Activated CD4-positive, alpha-beta memory T cell treated with anti-CD3 and anti-CD28 coated beads, Interleukin-2, amount 10 ng/mL, durations not matched to agents 7 days and 5 days (primary cell): ENCODE data around the gene IZUMO1. TPM values are rescaled to one million over a fixed set of nuclear protein-coding genes. Genes with fewer than 3 reads are reported as not detected.
A peak's percentile ranks its signal among the peaks of the same experiment; 100 is the strongest.
"Not testable (repeated sequence)": the region's sequence is repeated elsewhere in the genome, so short reads cannot be mapped to it uniquely, and the experiment has no call there.

ENCODE experiments used
- CTCF ChIA-PET: fragments of 350-600 bp; sonication (Branson Sonifier 250); formaldehyde crosslinking; loops from one replicate; lab custom pipeline; 2021; ENCODE audit warnings: antibody characterized with exemption, inconsistent platforms; lab: Charles Lee
- POLR2A ChIA-PET: fragments of 350-600 bp; sonication (Branson Sonifier 250); formaldehyde crosslinking; loops from one replicate; lab custom pipeline; 2021; ENCODE audit warnings: antibody characterized with exemption; lab: Charles Lee
- DNase-seq: peaks from one replicate; pipeline ENCODE4 v3.0.0-alpha.2; 2020
- H3K27ac Mint-ChIP-seq: one replicate; pipeline ENCODE4 v1.8.0; 2021; ENCODE audit warnings: mild to moderate bottlenecking, mixed read lengths
- H3K27me3 Mint-ChIP-seq: one replicate; pipeline ENCODE4 v1.8.0; 2021; ENCODE audit warnings: mixed read lengths
- H3K36me3 Mint-ChIP-seq: one replicate; pipeline ENCODE4 v1.8.0; 2021; ENCODE audit warnings: low read depth, mixed read lengths
- H3K4me1 Mint-ChIP-seq: one replicate; pipeline ENCODE4 v1.8.0; 2021; ENCODE audit warnings: mixed read lengths
- H3K4me3 Mint-ChIP-seq: one replicate; pipeline ENCODE4 v1.8.0; 2021; ENCODE audit warnings: mild to moderate bottlenecking, mixed read lengths
- H3K9me3 Mint-ChIP-seq: one replicate; pipeline ENCODE4 v1.8.0; 2021; ENCODE audit warnings: mixed read lengths
- total RNA-seq, 2 experiments: library from RNA; stranded (reverse); gene quantifications; one replicate each; pipeline ENCODE4 v1.2.3, GENCODE V29; 2021

IZUMO1 gene
- total RNA-seq = not detected

DNA sequence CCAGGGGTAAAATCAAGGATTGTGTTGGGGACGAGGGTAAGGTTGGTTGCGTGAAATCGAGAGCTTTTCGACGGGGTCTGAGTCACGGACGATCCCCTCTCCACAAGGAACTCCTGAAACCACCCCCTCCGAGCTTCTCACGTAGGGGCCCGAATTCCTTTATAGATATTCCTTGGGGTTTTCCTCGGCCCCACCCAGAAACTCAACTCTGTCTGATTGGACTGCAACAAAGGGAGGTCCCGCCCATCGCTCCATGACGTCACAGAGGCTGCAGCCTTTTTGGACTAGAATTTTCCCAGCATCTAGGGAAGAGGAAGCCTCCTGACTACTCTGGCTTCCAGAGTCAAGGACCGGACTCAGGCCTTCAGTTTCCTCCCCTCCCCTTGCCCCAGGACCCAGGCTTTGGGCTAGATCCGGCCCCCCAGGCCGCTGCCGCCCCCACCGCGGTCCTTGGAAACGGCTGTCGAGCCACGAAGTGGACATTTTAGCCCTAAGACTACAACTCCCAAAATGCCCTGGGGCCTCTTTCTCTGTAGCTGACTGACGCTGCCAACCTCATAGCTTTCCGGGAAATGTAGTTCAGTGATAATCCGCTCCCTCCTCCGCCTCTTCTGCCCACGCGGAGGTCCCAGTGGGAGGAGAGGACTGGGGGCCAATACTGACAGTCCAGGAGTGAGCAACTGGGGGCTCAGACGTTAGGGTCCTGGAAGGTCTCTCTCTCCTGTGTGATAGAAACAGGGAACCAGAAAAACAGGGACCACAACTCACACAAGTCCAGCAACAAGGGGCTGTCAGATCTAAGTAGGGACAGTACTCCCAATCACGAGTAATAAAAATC lies at the start of gene IZUMO1:
TSS of gene IZUMO1 (minus strand) at position 172 of the 838 bp plus-strand sequence. CDS start 1,050 bp downstream, outside the sequence.
- no peak within 1 kb of the TSS for H3K27ac Mint-ChIP-seq
- CTCF ChIA-PET = interaction anchor here (1.0 kb wide), 1 partner anchor 8 kb away, joined by 3 read pairs; no protein-coding TSS in a partner anchor

DNA sequence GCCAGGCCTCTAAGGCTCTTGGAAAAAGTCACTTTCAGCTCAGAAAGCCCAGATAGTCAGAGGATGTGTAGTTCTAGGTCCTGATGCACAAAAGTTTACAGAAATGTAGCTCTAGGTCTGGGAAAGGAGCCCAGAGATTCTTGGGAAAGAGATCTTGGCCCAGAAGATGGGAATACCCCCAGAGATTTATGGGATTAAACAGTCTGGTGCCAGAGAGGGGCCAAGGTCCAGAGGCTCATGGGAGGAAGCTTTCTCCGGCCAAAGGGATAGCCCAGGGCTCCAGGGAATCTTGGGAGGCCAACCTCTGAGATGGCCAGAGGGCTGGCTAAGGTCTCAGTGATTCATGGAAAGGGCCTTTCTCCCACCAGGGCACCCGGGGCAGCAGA lies 49.0 kb upstream of the IZUMO1 start:
- H3K4me1 Mint-ChIP-seq = peaks cover 8% of the 10 kb centered on the region
- ChIA-PET CTCF (interaction anchor here (0.6 to 4.1 kb wide), 35 partner anchors 10 to 302 kb away, joined by 3 to 71 read pairs (median 5); partner anchors contain the start of genes BAX, BCAT2, DHDH and GYS1), POLR2A (interaction anchor here (0.6 to 2.3 kb wide), 9 partner anchors 10 to 175 kb away, joined by 3 to 22 read pairs (median 4); partner anchors contain the start of genes BCAT2, HSD17B14 and PPP1R15A)
- H3K9me3 Mint-ChIP-seq = no peaks in the 10 kb centered on the region
- no peak for DNase-seq
- H3K27ac Mint-ChIP-seq = peak overlapping the region; percentile 80
- peak overlapping the region; percentile 90 for H3K4me3 Mint-ChIP-seq
- H3K36me3 Mint-ChIP-seq = no peaks in the 10 kb centered on the region
- no peaks in the 10 kb centered on the region for H3K27me3 Mint-ChIP-seq

More for the DNA sequence above, at the start of gene IZUMO1:
- peak; percentile 67 for DNase-seq
- Mint-ChIP-seq H3K9me3 (no peaks in the 10 kb centered on the region), H3K4me3 (no peak within 1 kb of the TSS), H3K27me3 (peaks cover 10% of the 10 kb centered on the region), H3K36me3 (no peaks in the 10 kb centered on the region), H3K4me1 (peaks cover 18% of the 10 kb centered on the region)
- POLR2A ChIA-PET = interaction anchor here (1.0 kb wide), 1 partner anchor 347 kb away, joined by 3 read pairs; no protein-coding TSS in a partner anchor

DNA sequence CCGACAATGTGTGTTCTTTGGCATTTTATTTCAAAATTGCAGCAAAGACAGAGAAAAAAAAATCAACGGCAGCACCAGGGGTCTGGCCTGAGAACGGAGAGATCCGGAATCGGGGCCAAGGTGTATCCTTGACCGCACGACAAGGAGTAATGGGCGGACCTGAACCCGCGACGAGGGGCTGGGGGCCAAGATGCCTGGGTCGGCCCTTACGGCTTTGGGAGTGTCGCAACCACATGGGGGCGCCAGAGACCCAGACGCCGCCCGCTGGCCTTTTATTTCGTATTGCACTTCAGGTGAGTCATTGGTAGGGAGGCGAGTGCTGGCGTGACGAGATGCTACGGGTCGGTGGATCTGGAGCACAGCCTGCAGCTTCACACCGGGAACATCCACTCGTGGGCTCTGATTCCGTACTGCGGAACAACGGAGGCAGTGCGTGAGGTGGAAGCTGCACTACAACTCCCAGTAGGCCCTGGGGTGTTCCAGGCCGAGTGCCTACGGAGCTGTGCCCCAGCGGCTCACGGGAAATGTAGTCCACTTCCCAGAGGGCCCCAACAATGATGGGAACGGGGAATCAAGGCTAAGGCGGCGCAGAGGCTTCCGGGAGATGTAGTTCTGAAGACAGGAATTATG lies 48.5 kb upstream of the IZUMO1 start:
- peaks cover 8% of the 10 kb centered on the region for H3K4me1 Mint-ChIP-seq
- POLR2A ChIA-PET = interaction anchor here (0.6 to 2.3 kb wide), 7 partner anchors 10 to 176 kb away, joined by 3 to 22 read pairs (median 5); partner anchors contain the start of genes BCAT2 and HSD17B14
- no peaks in the 10 kb centered on the region for H3K9me3 Mint-ChIP-seq
- peak overlapping the region; percentile 80 for H3K27ac Mint-ChIP-seq
- CTCF ChIA-PET = interaction anchor here (0.7 to 4.1 kb wide), 34 partner anchors 9 to 303 kb away, joined by 3 to 71 read pairs (median 5); partner anchors contain the start of genes BAX, BCAT2, DHDH and GYS1
- DNase-seq = peak; percentile 89
- H3K27me3 Mint-ChIP-seq = no peaks in the 10 kb centered on the region
- H3K4me3 Mint-ChIP-seq = peak overlapping the region; percentile 90
- H3K36me3 Mint-ChIP-seq = no peaks in the 10 kb centered on the region

DNA sequence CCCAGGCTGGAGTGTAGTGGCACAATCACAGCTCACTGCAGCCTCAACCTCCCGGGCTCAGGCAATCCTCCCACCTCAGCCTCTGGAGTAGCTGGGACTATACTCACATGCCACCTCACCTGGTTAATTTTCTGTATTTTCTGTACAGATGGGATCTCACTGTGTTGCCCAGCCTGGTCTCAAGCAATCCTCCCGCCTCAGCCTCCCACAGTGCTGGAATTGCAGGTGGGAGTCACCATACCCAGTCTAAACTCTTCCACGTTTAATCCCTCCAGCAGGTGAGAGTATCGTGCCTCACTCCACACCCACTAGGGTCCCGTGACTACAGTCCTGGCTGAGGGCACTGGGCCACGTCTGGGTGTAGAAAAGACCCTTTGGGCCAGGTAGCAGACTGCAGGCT lies 47.6 kb upstream of the IZUMO1 start:
- ChIA-PET POLR2A (interaction anchor here (1.6 kb wide), 1 partner anchor 42 kb away, joined by 5 read pairs; the partner anchor contains the start of gene HSD17B14), CTCF (interaction anchor here (0.6 to 4.1 kb wide), 7 partner anchors 12 to 177 kb away, joined by 3 to 71 read pairs (median 20); partner anchors contain the start of genes BAX and BCAT2)
- Mint-ChIP-seq H3K27me3 (no peaks in the 10 kb centered on the region), H3K4me1 (peaks cover 8% of the 10 kb centered on the region), H3K4me3 (peak overlapping the region; percentile 90), H3K36me3 (no peaks in the 10 kb centered on the region), H3K27ac (no peak overlapping the region), H3K9me3 (no peaks in the 10 kb centered on the region)
- DNase-seq = no peak

DNA sequence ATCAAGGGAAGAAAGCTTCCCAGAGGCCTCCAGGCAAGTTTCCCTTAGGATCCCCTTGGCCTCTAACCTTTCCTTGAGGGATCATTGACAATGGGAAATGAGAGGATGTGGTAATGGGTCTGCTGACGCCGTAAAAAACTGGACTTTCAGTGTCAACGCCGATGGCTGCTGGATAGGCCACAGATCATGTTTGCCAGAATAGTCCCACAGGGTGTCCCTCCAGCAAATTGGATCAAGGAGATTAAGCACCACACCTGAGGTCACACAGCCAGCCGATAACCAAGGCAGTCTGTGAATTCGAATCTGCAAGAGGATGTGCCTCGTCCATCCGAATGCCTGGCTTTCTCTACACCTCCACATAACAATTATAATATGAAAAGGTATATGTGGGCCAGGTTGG lies 46.6 kb upstream of the IZUMO1 start:
- Mint-ChIP-seq H3K27ac (no peak overlapping the region), H3K36me3 (no peaks in the 10 kb centered on the region), H3K4me1 (peaks cover 8% of the 10 kb centered on the region), H3K9me3 (no peaks in the 10 kb centered on the region), H3K27me3 (no peaks in the 10 kb centered on the region), H3K4me3 (no peak overlapping the region)
- DNase-seq = no peak
- POLR2A ChIA-PET = interaction anchor here (0.6 kb wide), 1 partner anchor 47 kb away, joined by 4 read pairs; no protein-coding TSS in a partner anchor
- CTCF ChIA-PET = interaction anchor here (0.9 to 4.1 kb wide), 4 partner anchors 11 to 49 kb away, joined by 3 to 71 read pairs (median 18); partner anchors contain the start of genes BCAT2 and HSD17B14

DNA sequence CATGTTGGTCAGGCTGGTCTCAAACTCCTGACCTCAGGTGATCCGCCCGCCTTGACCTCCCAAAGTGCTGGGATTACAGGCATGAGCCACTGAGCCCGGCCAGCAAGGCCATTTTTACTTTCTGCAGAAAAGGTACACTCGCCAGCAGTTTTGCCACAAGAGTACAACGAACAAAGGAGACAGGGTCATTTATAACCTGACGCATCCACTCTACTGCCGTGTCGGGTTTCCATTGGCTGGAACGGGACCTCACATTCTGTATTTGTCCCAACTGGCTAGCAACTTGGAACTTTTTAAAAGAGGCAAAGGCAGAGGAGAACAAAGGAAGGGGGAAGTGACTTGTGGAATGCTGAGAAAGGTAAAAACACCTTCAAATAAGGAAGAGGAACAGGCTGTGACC lies 40.6 kb upstream of the IZUMO1 start:
- H3K27ac Mint-ChIP-seq, H3K4me3 Mint-ChIP-seq, H3K4me1 Mint-ChIP-seq, H3K36me3 Mint-ChIP-seq, H3K9me3 Mint-ChIP-seq, DNase-seq: not testable (repeated sequence)
- H3K27me3 Mint-ChIP-seq = peaks cover 13% of the 10 kb centered on the region
- CTCF ChIA-PET = interaction anchor here (0.7 to 6.0 kb wide), 28 partner anchors 8 to 330 kb away, joined by 3 to 109 read pairs (median 4); partner anchors contain the start of genes CA11, GYS1, HSD17B14 and NUCB1
- POLR2A ChIA-PET = interaction anchor here (0.9 kb wide), 1 partner anchor 183 kb away, joined by 3 read pairs; no protein-coding TSS in a partner anchor

DNA sequence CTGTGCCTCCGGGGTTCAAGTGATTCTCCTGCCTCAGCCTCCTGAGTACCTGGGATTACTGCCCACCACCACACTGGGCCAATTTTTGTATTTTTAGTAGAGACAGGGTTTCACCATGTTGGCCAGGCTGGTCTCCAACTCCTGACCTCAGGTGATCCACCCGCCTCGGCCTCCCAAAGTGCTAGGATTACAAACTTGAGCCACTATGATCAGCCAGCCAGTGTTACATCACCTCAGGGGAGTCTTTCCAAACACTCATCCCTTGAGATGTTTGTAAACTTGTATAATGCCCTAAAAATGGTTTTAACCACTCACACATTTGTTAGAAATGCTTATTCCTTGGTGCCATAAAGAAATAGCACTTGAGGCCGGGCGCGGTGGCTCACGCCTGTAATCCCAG lies 39.7 kb upstream of the IZUMO1 start:
- CTCF ChIA-PET = interaction anchor here (0.7 to 6.0 kb wide), 3 partner anchors 15 to 185 kb away, joined by 3 to 109 read pairs (median 22); no protein-coding TSS in a partner anchor
- H3K36me3 Mint-ChIP-seq, H3K27ac Mint-ChIP-seq, POLR2A ChIA-PET, H3K4me1 Mint-ChIP-seq, DNase-seq, H3K4me3 Mint-ChIP-seq, H3K9me3 Mint-ChIP-seq: not testable (repeated sequence)
- H3K27me3 Mint-ChIP-seq = peaks cover 14% of the 10 kb centered on the region

DNA sequence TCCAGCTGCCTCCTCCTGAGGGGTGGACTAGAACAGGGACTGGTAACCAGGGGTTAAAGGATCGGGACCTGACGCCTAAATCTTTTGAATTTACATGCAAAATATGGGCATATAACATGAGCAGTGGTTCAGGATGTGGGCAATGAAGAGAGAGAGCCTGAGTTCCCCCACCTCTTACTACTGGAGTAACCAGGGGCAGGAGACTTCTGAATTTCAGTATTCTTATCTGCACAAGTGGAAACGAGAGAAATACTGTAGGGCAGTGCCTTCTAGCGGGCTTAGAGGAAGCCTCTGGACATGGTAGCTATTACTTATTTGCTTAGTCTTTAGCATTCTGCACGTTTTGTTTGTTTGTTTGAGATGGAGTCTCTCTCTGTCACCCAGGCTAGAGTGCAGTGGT lies 37.8 kb upstream of the IZUMO1 start:
- no peaks in the 10 kb centered on the region for H3K36me3 Mint-ChIP-seq
- no peak for DNase-seq
- CTCF ChIA-PET = interaction anchor here (0.6 to 2.3 kb wide), 3 partner anchors 11 to 60 kb away, joined by 3 to 13 read pairs (median 6); no protein-coding TSS in a partner anchor
- no peak overlapping the region for H3K27ac Mint-ChIP-seq
- POLR2A ChIA-PET = interaction anchor here (1.5 kb wide), 1 partner anchor 11 kb away, joined by 4 read pairs; no protein-coding TSS in a partner anchor
- no peaks in the 10 kb centered on the region for H3K9me3 Mint-ChIP-seq
- no peak overlapping the region for H3K4me3 Mint-ChIP-seq
- peaks cover 14% of the 10 kb centered on the region for H3K27me3 Mint-ChIP-seq
- peaks cover 3% of the 10 kb centered on the region for H3K4me1 Mint-ChIP-seq

DNA sequence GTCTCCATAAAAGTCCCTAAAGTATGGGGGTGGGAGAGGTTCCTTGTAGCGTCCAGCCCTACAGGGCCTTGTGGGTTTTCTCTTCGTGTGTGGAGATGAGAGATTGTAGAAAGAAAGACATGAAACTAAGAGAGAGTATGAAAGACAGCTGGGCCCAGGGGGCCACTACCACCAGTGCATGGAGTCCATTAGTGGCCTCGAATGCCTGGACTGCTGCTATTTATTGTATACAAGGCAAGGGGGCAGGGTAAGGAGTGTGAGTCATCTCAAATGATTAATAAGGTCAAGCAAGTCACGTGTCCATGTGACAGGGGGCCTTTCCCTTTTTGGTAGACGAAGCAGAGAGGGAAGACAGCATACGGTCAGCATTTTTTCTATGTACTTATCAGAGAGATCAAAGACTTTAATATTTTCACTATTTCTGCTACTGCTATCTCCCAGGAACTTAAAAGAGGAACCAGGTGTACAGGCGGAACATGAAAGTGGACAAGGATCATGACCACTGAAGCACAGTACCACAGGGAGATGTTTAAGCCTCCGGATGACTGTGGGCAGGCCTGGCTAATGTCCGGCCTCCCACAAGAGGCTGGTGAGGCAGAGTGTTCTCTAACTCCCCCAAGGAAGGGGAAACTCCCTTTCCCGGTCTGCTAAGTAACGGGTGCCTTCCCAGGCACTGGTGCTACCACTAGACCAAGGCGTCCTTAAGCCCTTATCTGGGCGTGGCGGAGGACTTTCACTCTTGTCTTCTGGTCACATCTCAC lies 34.1 kb upstream of the IZUMO1 start:
- no peaks in the 10 kb centered on the region for H3K9me3 Mint-ChIP-seq
- peaks cover 15% of the 10 kb centered on the region for H3K27me3 Mint-ChIP-seq
- DNase-seq = no peak
- ChIA-PET CTCF (interaction anchor here (1.2 to 2.1 kb wide), 3 partner anchors 61 to 219 kb away, joined by 4 to 8 read pairs (median 6); no protein-coding TSS in a partner anchor), POLR2A (no interaction called here)
- peaks cover 3% of the 10 kb centered on the region for H3K4me1 Mint-ChIP-seq
- H3K4me3 Mint-ChIP-seq = no peak overlapping the region
- H3K27ac Mint-ChIP-seq = no peak overlapping the region
- no peaks in the 10 kb centered on the region for H3K36me3 Mint-ChIP-seq

DNA sequence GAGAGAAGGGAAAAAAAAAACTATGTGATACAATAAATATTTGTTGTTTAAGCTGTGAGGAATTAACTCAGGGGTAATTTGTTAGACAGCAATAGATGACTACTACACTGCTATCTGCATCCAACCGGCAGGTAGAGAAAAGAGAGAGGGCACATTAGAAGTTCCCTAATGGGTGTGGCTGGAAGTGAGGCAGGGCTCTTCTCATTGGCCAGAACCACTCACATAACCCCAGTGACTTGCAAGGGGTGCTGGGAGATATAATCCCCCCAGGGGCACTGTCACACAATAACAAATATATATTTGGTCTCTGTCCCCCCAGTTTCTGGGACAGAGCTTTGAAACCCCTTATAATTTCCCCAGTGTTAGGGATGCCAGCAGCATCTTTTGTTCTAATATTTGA lies 32.9 kb upstream of the IZUMO1 start:
- Mint-ChIP-seq H3K36me3 (no peaks in the 10 kb centered on the region), H3K4me3 (no peak overlapping the region), H3K9me3 (no peaks in the 10 kb centered on the region), H3K27ac (no peak overlapping the region), H3K27me3 (peaks cover 9% of the 10 kb centered on the region), H3K4me1 (peaks cover 3% of the 10 kb centered on the region)
- no peak for DNase-seq
- ChIA-PET CTCF (interaction anchor here (0.6 to 2.1 kb wide), 4 partner anchors 8 to 220 kb away, joined by 3 to 8 read pairs (median 6); no protein-coding TSS in a partner anchor), POLR2A (no interaction called here)

DNA sequence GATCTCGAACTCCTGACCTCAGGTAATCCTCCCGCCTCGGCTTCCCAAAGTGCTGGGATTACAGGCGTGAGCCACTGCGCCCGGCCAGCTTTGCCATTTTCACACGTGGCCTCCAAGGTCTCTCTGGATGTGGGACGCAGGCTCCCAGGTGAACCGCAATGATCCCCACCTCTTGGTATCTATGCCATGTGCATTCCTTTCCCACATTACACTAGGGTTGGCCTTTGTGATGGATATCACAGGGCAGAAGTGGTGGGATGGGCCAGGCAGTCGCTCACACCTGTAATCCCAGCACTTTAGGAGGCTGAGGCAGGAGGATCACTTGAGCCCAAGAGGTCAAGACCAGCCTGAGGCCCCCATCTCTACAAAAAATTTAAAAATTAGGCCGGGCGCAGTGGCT lies 31.0 kb upstream of the IZUMO1 start:
- Mint-ChIP-seq H3K9me3 (no peaks in the 10 kb centered on the region), H3K27me3 (peaks cover 5% of the 10 kb centered on the region), H3K4me3 (no peak overlapping the region), H3K4me1 (peaks cover 3% of the 10 kb centered on the region), H3K27ac (no peak overlapping the region), H3K36me3 (no peaks in the 10 kb centered on the region)
- ChIA-PET CTCF (no interaction called here), POLR2A (no interaction called here)
- no peak for DNase-seq

DNA sequence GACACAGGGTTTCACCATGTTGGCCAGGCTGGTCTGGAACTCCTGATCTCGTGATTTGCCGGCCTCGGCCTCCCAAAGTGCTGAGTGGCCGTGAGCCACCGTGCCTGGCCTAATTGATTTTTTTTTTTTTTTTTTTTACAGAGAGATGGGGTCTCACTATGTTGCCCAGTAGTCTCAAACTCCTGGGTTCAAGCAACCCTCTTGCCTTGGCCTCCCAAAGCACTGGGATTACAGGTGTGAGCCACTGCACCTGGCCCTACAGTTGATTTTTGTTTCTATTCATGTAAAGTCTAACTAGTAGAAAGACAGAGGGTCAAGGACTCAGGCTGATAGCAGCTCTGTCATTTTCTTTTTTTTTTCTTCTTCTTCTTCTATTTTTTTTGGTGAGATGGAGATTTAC lies 30.4 kb upstream of the IZUMO1 start:
- H3K36me3 Mint-ChIP-seq = no peaks in the 10 kb centered on the region
- peaks cover 4% of the 10 kb centered on the region for H3K27me3 Mint-ChIP-seq
- no peak overlapping the region for H3K27ac Mint-ChIP-seq
- CTCF ChIA-PET = no interaction called here
- H3K4me1 Mint-ChIP-seq = no peaks in the 10 kb centered on the region
- DNase-seq = no peak
- POLR2A ChIA-PET = no interaction called here
- no peaks in the 10 kb centered on the region for H3K9me3 Mint-ChIP-seq
- no peak overlapping the region for H3K4me3 Mint-ChIP-seq
